CD4-positive, alpha-beta T cell treated with Interleukin-4 for 4 hours (primary cell): Measurements from ENCODE around the gene MEA1.
"Not testable (repeated sequence)": the region's sequence is repeated elsewhere in the genome, so short reads cannot be mapped to it uniquely, and the experiment has no call there.

ENCODE experiments used
- DNase-seq: peaks from one replicate; pipeline ENCODE4 v3.0.0-alpha.2; 2020

MEA1 gene

GRCh38 chr6:43013843-43014433, at the start of gene MEA1, which contains the start of gene KLHDC3:
Gene MEA1 (minus strand): TSS chr6:43013946. CDS start chr6:43013813, 133 bp downstream.
Gene KLHDC3 (plus strand): TSS chr6:43014249. CDS start chr6:43017193, 2,944 bp downstream.
- peak; percentile 100 for DNase-seq

- no peak for DNase-seq
Measured at GRCh38 chr6:43062818-43063217, 49.1 kb upstream of the MEA1 start.

GRCh38 chr6:43061861-43062260, 48.1 kb upstream of the MEA1 start:
- DNase-seq, result no peak

- DNase-seq, result no peak
Measured at GRCh38 chr6:43060755-43061633, 47.2 kb upstream of the MEA1 start.

GRCh38 chr6:43060034-43060754, 46.4 kb upstream of the MEA1 start:
- DNase-seq, result no peak

- peak; percentile 98 for DNase-seq
Measured at GRCh38 chr6:43059168-43060033, 45.7 kb upstream of the MEA1 start, which contains the start of the genes KLC4 and MRPL2. Gene KLC4 (plus strand): TSS chr6:43059631. CDS start chr6:43061336, 1,705 bp downstream. Gene MRPL2 (minus strand): TSS chr6:43059434. CDS start chr6:43059381, 53 bp downstream.

GRCh38 chr6:43058531-43058930, 44.8 kb upstream of the MEA1 start:
- no peak for DNase-seq

GRCh38 chr6:43055966-43056365, 42.2 kb upstream of the MEA1 start:
- DNase-seq, result no peak

- DNase-seq, result no peak
Measured at GRCh38 chr6:43054206-43054943, 40.6 kb upstream of the MEA1 start.

GRCh38 chr6:43053545-43054205, 39.9 kb upstream of the MEA1 start, which contains the start of gene CUL7:
Gene CUL7 (minus strand): TSS chr6:43053851. CDS start chr6:43052788, 1,063 bp downstream.
- DNase-seq, result peak; percentile 90

- DNase-seq, result no peak
Measured at GRCh38 chr6:43052842-43053544, 39.2 kb upstream of the MEA1 start.

GRCh38 chr6:43052225-43052841, 38.6 kb upstream of the MEA1 start:
- DNase-seq, result no peak

- DNase-seq, result no peak
Measured at GRCh38 chr6:43050981-43051380, 37.2 kb upstream of the MEA1 start.

GRCh38 chr6:43047998-43048397, 34.3 kb upstream of the MEA1 start:
- DNase-seq, result no peak

- DNase-seq, result no peak
Measured at GRCh38 chr6:43045371-43045930, 31.7 kb upstream of the MEA1 start.

- no peak for DNase-seq
Measured at GRCh38 chr6:43043310-43043709, 29.6 kb upstream of the MEA1 start.

- DNase-seq, result not testable (repeated sequence)
Measured at GRCh38 chr6:43041475-43041874, 27.7 kb upstream of the MEA1 start.

GRCh38 chr6:43040542-43041257, 27.0 kb upstream of the MEA1 start:
- no peak for DNase-seq

GRCh38 chr6:43038727-43039126, 25.0 kb upstream of the MEA1 start:
- no peak for DNase-seq
